Dermis microvascular lymphatic vessel endothelial cell (primary cell): ENCODE measurements around the gene ERMARD. TPM values are rescaled to one million over a fixed set of nuclear protein-coding genes. Genes with fewer than 3 reads are reported as not detected.

Source experiments
- DNase-seq, 2 donors: peaks; one replicate each; pipeline versions ENCODE4 v3.0.0 to v3.0.0-alpha.2; 2010; ENCODE audit warnings: low read depth in 2 of 2
- total RNA-seq: library from RNA; depleted of rRNA; stranded (reverse); fragments of >200 nt; gene quantifications from 2 replicates; pipeline ENCODE4 v1.2.1, GENCODE V29; 2014

Gene ERMARD
- total RNA-seq, 1 donor from 2014 or later = 14.0 TPM

DNA sequence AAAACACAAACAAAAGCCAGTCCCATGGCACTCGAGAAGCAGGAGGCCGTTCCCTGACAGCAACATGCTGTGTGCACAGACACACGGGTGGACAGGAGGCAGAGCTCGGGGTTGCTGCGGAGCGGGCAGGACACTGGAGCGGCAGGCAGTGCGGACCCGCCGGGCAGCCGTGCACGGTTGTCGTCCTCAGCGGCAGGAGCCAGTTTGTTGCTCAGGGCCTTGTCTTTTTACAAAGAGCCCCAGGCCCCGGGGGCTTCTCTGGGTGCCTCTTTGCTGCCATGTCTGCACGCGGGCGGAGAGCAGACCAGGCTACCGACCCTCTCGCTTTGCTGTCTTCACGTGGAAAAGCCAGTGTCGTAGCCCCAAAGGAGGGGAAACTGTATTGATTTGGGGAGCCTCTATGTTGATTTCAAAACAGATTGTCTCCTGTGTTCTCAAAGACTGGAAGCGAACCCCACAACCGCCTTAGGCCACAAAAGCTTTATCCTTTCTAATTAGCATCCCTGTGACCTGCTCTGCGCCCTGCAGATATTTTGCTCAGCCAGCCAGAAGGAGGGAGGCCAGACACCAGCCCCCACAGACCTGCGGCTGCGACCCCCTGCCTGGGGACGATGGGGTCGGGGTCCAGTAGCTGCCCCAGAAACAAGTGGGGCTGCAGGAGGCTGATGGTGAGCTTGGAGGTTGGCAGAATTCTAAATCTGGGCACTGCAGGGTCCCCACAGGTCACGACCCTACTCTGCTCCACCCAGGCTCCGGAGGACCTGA, 50.2 kb downstream of the ERMARD start:
- no peak for DNase-seq

DNA sequence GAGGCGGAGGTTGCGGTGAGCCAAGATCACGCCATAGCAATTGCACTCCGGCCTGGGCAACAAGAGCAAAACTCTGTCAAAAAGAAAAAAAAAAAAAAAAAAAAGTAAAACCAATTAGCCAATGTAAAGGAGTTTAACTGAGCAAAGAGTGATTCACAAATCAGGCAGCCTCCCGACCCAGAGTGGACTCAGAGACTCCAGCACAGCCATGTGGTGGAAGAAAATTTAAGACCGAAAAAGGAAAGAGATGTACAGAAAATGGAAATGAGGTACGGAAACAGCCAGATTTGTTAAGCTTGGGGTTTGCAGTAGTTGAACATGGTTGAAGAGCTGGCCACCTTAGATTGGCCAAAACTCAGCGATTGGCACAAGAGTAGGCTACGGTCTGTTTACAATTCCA, 51.4 kb downstream of the ERMARD start:
- no peak for DNase-seq

DNA sequence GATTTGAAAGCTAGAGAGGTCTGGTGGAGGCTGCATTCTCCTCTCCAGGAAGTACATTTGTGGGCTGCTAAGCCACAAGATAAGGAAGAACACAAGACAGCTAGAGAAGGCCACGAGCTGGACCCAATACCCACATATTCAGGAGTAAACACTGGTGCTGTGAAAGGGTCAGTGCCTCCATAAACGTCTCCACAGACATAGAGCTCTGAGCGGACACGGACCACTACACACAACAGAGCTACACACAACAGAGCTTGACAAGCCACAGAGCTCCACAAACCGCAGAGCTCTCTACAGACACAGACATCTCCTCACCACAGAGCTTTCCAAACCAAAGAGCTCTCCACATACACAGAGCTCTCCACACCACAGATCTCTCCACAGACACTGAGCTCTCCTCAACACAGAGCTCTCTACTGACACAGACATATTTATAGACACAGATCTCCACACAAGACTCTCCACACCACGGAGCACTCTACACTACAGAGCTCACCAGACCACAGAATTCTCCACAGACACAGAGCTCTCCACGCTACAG, 51.9 kb downstream of the ERMARD start:
- no peak for DNase-seq

DNA sequence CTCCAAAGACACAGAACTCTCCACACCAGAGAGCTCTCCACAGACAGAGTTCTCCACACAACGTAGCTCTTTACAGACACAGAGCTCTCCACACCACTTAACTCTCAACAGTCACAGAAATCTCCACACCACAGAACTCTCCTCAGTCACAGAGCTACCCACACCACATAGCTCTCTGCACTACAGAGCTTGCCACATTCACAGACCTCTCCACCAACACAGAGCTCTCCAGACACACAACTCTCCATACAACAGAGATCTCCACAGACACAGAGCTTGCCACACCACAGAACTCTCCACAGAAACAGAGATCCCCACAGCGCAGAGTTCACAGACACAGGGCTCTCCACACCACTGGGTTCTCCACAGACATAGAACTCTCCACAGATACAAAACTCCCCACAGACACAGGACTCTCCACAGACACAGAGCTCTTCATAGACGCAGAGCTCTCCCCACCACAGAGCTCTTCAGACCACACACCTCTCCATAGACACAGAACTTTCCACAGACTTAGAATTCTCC, 52.5 kb downstream of the ERMARD start:
- no peak for DNase-seq

DNA sequence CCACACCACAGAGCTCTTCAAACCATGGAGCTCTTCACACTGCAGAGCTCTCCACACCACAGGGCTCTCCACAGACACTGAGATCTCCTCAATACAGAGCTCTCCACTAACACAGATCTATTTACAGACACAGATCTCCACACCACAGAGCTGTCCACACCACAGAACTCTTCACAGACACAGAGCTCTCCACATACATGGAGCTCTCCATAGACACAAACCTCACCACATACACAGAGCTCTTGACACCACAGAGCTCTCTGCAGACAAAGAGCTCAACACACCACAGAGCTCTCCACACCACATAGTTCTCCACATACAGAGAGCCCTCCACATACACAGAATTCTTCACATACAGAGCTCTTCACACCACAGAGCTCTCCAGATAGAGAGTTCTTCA, 53.0 kb downstream of the ERMARD start:
- no peak for DNase-seq

DNA sequence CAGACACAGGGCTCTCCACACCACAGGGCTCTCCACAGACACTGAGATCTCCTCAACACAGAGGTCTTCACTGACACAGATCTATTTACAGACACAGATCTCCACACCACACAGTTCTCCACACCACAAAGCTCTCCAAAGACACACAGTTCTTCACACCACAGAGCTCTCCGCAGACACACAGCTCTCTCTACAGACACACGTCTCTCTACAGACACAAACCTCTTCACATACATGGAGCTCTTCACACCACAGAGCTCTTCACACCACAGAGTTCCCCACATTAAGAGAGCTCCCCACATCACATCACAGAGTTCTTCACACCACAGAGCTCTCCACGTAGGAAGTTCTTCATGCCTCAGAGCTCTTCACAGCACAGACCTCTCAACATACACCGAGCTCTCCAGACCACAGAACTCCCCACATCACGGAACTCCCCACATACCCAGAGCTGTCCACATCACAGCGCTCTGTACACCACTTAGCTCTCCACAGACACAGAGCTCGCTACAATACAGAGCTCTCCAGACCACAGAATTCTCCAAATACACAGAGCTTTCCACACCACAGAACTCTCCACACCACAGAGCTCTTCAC, 53.9 kb downstream of the ERMARD start:
- DNase-seq = no peak

DNA sequence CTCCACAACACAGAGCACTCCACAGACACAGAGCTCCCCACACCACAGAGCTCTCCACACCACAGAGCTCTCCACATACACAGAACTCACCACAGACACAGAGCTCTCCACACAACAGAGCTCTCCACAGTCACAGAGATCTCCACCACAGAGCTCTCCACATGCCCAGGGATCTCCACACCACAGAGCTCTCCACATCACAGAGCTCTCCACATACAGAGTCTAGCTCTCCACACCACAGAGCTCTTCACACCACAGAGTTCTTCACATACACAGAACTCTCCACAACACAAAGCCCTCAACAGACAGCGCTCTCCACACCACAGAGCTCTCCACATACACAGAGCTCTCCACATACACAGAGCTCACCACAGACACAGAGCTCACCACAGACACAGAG, 55.3 kb downstream of the ERMARD start:
- no peak for DNase-seq

DNA sequence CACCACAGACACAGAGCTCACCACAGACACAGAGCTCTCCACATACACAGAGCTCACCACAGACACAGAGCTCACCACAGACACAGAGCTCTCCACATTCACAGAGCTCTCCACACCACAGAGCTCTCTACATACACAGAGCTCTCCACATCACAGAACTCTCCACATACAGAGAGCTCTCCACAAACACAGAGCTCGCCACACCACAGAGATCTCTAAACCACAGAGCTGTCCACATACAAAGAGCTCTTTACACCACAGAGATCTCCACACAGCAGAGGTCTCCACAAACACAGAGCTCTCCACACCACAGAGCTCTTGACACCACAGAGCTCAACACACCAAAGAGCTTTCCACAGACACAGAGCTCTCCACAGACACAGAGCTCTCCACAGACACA, 55.8 kb downstream of the ERMARD start:
- no peak for DNase-seq

DNA sequence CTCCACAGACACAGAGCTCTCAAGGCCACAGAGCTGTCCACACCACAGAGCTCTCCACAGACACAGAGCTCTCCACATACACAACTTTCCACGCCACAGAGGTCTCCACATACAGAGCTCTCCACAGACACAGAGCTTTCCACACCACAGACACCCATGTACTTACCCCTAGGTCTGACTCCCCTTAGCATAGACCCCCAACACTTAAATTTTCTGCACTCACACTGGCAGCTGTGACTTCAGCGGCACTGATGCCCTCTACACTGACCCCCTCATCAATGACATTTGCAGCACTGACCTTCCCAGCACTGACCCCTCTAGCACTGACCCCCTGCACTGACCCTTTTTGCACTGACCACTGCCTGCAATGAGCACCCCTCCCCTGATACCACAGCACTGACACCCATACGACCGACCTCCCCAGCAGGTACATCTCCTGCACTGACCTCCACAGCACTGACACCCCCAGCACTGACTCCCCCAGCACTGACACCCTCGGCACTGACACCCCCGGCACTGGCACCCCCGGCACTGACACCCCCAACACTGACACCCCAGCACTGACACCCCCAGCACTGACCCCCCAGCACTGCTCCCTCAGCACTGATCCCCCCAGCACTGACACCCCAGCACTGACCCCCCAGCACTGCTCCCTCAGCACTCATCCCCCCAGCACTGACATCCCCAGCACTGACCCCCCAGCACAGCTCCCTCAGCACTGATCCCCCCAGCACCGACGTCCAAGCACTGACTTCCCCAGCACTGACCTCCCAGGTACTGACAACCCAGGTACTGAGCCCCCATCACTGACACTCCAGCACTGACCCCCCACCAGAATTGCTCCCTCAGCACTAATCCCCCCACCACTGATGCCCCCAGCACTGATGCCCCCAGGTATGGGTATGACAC, 56.5 kb downstream of the ERMARD start:
- no peak for DNase-seq

DNA sequence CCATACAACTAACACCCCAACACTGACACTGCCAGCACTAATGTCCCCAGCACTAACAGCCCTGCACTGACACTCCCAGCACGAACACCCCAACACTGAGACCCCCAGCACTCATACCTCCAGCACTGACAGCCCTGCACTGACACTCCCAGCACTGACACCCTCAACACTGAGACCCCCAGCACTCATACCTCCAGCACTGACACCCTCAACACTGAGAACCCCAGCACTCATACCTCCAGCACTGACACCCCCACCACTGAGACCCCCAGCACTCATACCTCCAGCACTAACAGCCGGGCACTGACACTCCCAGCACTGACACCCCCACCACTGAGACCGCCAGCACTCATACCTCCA, 57.2 kb downstream of the ERMARD start:
- DNase-seq = no peak

DNA sequence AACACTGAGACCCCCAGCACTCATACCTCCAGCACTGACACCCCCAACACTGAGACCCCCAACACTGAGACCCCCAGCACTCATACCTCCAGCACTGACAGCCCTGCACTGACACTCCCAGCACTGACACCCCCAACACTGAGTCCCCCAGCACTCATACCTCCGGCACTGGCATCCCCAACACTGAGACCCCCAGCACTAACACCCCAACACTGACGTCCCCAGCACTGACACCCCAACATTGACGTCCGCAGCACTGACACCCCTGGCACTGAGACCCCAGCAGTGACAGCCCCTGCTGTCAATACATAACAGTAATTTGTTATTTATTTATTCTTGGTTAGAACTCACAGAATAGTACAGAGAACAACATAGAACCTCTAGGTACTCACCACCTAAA, 58.0 kb downstream of the ERMARD start:
- no peak for DNase-seq

DNA sequence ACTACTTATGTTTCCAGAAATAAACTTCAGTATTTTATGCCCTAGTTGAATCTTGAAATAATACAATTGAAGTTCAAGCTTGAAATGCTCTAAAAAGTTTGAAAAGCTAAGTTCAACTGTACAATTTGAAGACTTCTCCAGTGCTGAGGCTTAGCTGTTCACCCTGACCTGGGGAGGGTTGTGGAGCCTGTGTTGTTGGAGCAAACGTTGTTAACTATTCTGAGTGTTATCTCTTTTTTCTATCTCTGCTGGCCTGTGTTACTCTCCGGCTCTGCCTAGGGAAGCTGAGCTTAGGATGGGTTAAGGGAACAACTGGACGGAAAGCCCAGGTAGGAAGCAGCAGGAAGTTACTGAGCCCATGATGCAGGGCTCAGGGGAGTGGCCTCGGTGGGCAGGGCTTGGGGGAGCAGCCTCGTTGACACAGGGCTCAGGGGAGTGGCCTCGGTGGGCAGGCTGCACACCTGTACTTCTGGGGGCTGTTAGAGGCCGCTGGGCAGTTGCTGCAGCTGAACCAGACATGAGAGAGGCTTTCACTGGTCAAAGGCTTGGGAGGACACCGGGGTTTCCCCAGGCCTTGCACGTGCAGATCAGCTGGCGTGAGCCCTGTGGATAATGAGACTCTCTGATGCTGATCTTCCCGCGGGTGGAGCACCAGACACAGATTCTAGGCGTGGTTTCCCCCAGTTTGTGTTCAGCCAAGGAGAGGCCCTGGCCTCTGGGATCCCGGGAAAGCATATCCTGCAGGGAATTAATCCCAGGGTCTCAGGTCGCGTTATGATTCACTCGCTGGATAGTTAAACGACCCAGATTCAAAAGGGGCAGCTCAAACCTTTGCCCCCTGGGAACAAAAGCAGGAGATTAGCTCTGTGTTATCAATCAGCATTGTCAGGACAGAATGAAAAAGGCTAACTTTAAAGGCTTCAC, 58.9 kb downstream of the ERMARD start:
- DNase-seq = no peak

DNA sequence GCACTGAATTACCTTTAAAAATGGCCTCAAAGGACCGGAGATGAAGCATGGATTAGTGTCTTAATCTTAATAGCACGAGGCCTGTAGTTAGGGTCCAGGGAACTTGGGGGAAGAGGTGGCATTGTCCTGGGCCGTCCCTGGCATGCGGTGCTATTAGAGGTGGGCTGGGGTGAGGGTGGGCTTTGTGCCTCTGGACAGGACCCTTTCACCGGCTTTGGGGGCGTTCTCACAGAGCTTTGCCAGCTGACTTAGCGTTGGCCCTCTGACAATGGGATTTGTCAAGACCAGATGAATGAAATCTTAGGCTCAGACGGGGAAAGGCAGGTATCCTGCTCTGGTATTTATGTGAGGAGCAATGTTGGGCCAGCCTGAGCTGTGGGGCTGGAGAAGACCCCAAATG, 59.6 kb downstream of the ERMARD start:
- DNase-seq = no peak

DNA sequence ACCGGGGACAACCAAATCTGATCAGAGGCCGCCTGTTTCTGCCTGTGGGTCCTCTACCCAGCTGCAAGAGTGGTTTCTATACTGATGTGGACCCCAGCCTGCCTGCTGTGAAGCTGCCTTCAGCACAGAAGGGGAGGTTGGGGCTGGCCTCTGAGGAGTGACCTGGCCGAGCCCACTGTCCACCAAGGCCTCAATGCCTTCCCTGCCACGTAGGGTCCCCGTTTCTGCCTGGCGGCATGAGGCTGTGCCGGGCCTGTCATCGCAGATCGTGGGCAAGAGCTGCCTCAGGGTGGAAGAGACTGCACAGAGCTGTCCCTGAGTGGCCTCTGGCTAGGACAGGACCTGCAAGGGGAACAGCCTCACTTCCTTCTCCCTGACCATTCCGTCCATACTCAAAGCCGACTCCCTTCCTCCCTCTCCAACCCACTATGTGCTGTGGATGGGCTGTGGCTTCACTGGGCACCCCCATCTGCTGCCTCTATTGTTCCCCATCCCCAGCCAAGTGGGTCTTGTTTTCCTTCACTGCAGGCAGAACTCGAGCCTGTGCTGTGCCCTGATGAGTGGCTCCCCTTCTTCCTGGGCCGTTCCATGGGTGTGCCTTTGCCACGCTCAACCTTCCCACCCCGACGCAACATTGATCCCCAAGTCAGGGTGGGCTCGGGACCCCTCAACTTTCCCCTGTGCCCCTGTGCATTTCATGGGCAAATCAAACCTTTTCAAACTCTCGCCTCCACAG, 60.3 kb downstream of the ERMARD start:
- DNase-seq = no peak

DNA sequence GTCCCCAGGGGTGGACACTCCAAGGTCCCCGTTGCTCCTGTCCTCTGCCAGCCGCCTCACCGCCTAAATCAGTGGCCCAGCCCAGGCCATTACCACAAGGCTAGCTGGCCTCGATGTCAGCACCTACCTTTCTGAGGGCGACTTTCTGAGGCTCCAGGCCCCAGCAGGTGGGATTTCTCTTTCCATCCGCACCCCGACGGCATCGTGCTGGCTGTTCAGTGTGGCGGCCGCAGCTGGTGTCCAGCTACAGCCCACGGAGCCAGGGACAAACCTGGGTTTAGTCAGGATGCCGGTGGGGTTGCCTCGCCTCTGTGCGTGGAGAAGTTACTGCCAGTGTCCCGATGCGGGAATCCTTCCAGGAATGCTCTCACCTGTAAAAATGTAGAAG, 60.8 kb downstream of the ERMARD start:
- no peak for DNase-seq

DNA sequence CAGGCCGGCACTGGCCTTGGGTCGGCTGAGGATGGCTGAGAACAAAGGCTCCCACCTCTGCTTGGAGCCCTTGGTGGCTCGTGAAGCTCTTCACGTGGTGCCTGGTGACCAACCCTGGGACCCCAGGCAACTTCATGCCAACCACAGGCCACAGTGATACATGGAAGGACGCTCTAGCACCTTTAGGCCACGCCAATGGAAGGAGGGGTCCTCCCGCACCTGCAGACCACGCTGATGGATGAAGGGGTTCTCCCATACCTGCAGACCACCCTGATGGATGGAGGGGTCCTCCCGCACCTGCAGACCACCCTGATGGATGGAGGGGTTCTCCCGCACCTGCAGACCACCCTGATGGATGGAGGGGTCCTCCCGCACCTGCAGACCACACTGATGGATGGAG, 62.5 kb downstream of the ERMARD start:
- DNase-seq = no peak

DNA sequence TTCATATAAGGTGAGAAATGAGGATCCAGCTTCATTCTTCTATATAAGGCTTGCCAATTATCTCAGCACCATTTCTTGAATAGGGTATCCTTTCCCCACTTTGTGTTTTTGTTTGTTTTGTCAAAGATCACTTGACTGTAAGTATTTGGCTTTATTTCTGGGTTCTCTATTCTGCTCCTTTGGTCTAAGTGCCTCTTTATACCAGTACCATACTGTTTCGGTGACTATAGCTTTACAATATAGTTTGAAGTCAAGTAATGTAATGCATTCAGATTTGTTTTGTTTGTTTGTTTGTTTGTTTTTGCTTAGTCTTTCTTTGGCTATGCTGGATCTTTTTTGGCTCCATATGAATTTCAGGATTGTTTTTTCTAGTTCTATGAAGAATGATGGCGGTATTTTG, 64.6 kb downstream of the ERMARD start:
- DNase-seq = no peak

DNA sequence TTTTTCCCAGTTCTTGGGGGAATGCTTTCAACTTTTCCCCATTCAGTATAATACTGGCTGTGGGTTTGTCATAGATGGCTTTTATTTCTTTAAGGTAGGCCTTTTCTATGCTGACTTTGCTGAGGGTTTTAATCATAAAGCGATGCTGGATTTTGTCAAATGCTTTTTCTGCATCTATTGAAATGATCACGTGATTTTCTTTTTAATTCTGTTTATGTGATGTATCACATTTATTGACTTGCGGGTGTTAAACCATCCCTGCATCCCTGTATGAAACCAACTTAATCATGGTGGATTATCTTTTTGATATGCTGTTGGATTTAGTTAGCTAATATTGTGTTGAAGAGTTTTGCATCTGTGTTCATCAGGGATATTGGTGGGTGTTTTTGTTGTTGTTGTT, 65.6 kb downstream of the ERMARD start:
- no peak for DNase-seq

DNA sequence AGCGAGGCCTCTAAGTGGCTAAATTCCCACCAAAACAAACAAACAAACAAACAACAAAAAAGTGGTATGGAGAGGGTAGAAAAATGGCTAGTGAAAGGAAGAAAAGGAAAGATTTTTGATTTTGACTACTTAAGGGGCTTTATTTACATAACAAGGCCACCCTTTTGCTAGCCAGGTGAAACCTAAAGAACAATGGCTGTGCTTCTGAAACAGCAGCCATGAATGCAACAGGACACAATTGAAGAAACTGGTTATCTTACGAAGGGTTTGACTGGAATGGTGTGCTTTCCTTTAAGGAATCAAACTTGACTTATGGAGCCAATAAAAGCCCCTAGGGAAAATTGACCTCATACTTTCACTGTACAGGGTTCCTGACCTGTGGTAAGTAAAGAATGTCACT, 68.9 kb downstream of the ERMARD start:
- no peak for DNase-seq

DNA sequence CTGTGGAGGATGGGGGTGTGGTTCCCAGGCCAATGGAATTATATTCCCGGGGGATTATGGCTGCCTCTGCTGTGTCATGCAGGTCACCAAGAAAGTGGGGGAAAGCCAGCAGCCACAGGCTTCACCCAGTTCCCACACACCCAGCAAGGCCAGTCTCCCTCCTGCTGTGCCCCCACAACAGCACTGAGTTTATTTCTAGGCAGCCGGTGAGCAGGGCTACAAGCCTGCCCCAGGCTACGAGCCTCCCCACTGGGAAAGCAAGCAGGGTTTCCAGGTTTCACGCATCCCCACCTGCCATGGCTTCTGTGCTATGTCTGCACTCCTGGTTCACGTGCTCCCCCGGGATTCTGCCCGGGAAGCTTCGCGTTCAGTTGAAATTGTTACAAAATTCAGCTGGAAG, 72.6 kb downstream of the ERMARD start:
- DNase-seq = no peak
